Glutamatergic neuron (in vitro differentiated cells): ENCODE results near the gene CLPTM1L. TPM values are rescaled to one million over a fixed set of nuclear protein-coding genes. Genes with fewer than 3 reads are reported as not detected.

Source experiments
- DNase-seq: peaks from one replicate; pipeline ENCODE4 v3.0.0; 2022
- H3K27ac Mint-ChIP-seq: one replicate; pipeline ENCODE4 v1.8.0; 2020; ENCODE audit warnings: mild to moderate bottlenecking, mixed read lengths, inconsistent platforms; ENCODE audit not compliant: unreplicated experiment
- H3K27me3 Mint-ChIP-seq: one replicate; pipeline ENCODE4 v1.8.0; 2020; ENCODE audit warnings: mild to moderate bottlenecking, moderate library complexity, mixed read lengths, inconsistent platforms; ENCODE audit not compliant: unreplicated experiment
- H3K36me3 Mint-ChIP-seq: one replicate; pipeline ENCODE4 v1.8.0; 2020; ENCODE audit warnings: mild to moderate bottlenecking, mixed read lengths, inconsistent platforms; ENCODE audit not compliant: unreplicated experiment
- H3K4me1 Mint-ChIP-seq: one replicate; pipeline ENCODE4 v1.8.0; 2020; ENCODE audit warnings: mild to moderate bottlenecking, low read depth, mixed read lengths, inconsistent platforms; ENCODE audit not compliant: unreplicated experiment
- H3K4me3 Mint-ChIP-seq: one replicate; pipeline ENCODE4 v1.8.0; 2020; ENCODE audit warnings: mild to moderate bottlenecking, mixed read lengths, inconsistent platforms; ENCODE audit not compliant: unreplicated experiment
- H3K9me3 Mint-ChIP-seq: one replicate; pipeline ENCODE4 v1.8.0; 2020; ENCODE audit warnings: mild to moderate bottlenecking, moderate library complexity, mixed read lengths, inconsistent platforms; ENCODE audit not compliant: unreplicated experiment
- CTCF ChIP-seq: fragments of 200-600 bp; sonication (generic); IDR thresholded peaks from one replicate; pipeline ENCODE4 v1.5.0; 2021; ENCODE audit not compliant: partially characterized antibody, unreplicated experiment
- total RNA-seq: library from RNA; stranded (reverse); fragmentation: NEBNext Ultra II Directional; extraction: Animal tissue kit (Norgen Biotek cat#: 25700); gene quantifications from one replicate; pipeline ENCODE4 v1.2.1, GENCODE V29; 2021; ENCODE audit not compliant: unreplicated experiment

Gene CLPTM1L
- total RNA-seq, 1 donor from 2014 or later, result 95.2 TPM

DNA sequence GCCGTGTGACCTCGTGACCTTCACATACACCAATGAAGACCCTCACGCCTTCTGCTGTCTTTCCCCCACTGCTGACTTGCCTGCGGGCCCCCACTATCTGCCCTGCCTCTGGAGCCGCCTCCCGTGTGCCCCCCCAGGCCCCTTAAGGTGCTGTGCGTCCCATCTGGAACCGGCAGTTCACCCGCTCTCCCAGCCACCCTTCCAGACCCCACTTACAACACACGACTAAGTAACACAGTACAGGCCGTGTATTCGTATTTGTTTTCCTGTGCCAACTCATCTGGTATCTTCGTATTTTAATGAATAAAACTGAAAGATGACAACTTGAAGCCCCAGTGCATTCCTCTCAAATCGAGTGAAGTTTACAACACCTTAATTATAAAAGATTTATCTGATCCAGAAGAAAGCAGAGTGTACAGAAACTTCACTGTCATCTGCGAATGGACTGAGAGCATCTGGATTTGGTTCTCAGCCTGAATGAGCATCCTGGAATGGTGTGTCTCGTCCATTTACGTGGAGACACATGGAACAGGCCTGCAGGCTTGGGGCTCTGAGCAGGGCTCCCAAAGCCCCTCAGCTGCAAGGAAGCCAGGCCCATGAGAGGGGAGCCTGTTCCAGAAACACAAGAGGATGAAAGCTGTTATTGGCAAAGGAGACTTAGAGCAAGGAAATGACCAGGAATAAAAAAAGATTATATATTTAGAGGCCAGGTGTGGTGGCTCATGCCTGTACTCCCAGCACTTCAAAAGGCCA, 28.1 kb downstream of the CLPTM1L start:
- H3K36me3 Mint-ChIP-seq, result peaks cover 3% of the 10 kb centered on the region
- H3K4me3 Mint-ChIP-seq, result no peak overlapping the region
- H3K9me3 Mint-ChIP-seq, result peaks cover 7% of the 10 kb centered on the region
- H3K4me1 Mint-ChIP-seq, result peaks cover 13% of the 10 kb centered on the region
- TF ChIP-seq CTCF, result no peak
- peak overlapping the region; percentile 55 for H3K27ac Mint-ChIP-seq
- H3K27me3 Mint-ChIP-seq, result peaks cover 4% of the 10 kb centered on the region
- no peak for DNase-seq

DNA sequence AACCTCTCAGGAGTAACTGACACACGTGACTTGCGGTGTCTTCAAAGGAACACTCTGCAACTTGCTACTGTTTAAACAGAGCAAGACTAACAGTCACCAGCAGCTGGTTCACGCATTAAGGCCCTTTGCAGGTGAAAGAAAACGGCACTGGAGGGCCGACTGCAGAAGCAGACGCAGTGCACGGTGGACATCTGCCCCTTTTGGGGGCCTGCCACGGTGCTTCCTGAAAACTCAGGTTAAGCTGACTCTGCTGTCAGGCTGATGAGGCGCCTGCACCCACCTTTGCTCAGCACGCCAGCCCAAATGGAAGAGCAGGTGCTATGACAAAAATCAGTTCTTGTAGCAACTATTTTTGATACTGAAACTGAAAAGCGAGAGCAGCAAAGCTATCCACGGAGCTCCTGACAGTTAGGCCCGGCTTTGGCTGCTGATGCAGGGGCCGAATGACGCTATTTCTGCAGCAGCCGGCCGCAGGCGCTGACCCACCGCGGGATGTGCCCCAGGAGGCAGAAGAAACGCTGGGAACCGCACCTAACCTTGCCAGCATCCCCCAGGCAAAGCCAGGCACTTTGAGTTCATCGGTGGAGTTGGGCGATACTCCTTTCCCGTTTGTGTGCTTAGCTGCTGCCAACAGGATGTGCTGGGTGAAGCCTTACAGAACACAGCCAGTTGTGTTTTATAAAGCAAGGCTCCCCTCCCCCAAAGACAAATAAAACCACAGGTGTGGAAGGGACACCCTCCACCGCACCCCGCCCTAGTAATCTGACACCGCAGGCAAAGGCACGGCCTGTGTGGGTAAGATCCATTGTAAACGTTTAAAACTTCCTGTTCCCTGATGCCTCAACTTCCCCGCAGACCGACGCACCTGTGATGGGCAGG, 29.0 kb downstream of the CLPTM1L start:
- peaks cover 7% of the 10 kb centered on the region for H3K9me3 Mint-ChIP-seq
- H3K4me3 Mint-ChIP-seq, result no peak overlapping the region
- peaks cover 4% of the 10 kb centered on the region for H3K27me3 Mint-ChIP-seq
- peaks cover 13% of the 10 kb centered on the region for H3K4me1 Mint-ChIP-seq
- DNase-seq, result no peak
- H3K27ac Mint-ChIP-seq, result no peak overlapping the region
- H3K36me3 Mint-ChIP-seq, result peaks cover 3% of the 10 kb centered on the region
- TF ChIP-seq CTCF, result no peak

GRCh38 chr5:1315018-1315708, 29.7 kb downstream of the CLPTM1L start:
- no peak for TF ChIP-seq CTCF
- no peak overlapping the region for H3K27ac Mint-ChIP-seq
- DNase-seq, result no peak
- peaks cover 7% of the 10 kb centered on the region for H3K9me3 Mint-ChIP-seq
- peaks cover 13% of the 10 kb centered on the region for H3K4me1 Mint-ChIP-seq
- H3K4me3 Mint-ChIP-seq, result no peak overlapping the region
- H3K27me3 Mint-ChIP-seq, result peaks cover 4% of the 10 kb centered on the region
- H3K36me3 Mint-ChIP-seq, result peaks cover 3% of the 10 kb centered on the region

GRCh38 chr5:1314564-1314982, 30.3 kb downstream of the CLPTM1L start:
- Mint-ChIP-seq H3K4me3 (no peak overlapping the region), H3K27ac (no peak overlapping the region), H3K36me3 (peaks cover 3% of the 10 kb centered on the region), H3K9me3 (peaks cover 7% of the 10 kb centered on the region), H3K27me3 (peaks cover 4% of the 10 kb centered on the region), H3K4me1 (peaks cover 13% of the 10 kb centered on the region)
- no peak for DNase-seq
- no peak for TF ChIP-seq CTCF
